K562 (cell line): ENCODE results near the gene CNOT6L.

ENCODE experiments used
- ZNF282 ChIP-seq: sonication (generic); formaldehyde crosslinking; IDR thresholded peaks from 2 replicates; pipeline ENCODE4 v1.8.1; 2023; ENCODE audit warnings: missing genetic modification reagents
- TF ChIP-seq, protein P1 (sequence below): fragments of 250-450 bp; sonication (Bioruptor Pico); IDR thresholded peaks from 2 replicates; pipeline ENCODE4 v1.9.0; 2021; ENCODE audit warnings: mild to moderate bottlenecking, inconsistent platforms

DNA sequence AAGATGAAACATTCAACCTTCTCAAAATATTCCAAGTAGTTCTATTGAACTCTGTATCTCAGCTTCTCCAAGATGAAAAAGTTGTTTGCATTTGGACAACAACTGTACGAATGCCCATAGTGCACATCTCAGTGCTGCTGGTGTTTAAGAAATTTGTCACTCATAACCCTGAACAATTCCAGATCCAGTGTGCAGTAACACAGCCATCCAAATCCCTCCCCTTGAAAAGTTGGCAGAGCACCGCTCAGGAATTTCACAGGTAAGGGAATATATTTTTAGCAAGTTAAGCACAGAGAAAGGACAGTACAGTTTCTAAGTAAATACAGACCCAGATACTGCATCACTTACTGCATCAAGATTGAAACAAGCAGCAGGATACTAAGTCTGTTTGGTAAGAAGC lies 104.7 kb downstream of the CNOT6L start:
- TF ChIP-seq, protein P1, sequence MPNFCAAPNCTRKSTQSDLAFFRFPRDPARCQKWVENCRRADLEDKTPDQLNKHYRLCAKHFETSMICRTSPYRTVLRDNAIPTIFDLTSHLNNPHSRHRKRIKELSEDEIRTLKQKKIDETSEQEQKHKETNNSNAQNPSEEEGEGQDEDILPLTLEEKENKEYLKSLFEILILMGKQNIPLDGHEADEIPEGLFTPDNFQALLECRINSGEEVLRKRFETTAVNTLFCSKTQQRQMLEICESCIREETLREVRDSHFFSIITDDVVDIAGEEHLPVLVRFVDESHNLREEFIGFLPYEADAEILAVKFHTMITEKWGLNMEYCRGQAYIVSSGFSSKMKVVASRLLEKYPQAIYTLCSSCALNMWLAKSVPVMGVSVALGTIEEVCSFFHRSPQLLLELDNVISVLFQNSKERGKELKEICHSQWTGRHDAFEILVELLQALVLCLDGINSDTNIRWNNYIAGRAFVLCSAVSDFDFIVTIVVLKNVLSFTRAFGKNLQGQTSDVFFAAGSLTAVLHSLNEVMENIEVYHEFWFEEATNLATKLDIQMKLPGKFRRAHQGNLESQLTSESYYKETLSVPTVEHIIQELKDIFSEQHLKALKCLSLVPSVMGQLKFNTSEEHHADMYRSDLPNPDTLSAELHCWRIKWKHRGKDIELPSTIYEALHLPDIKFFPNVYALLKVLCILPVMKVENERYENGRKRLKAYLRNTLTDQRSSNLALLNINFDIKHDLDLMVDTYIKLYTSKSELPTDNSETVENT (CRISPR knock-in tag): no peak
- no peak for TF ChIP-seq ZNF282 (CRISPR knock-in tag)
